ENCODE measurements around the gene MYL11.
"Not testable (repeated sequence)": the region's sequence is repeated elsewhere in the genome, so short reads cannot be mapped to it uniquely, and the experiment has no call there.

MYL11 gene

GRCh38 chr16:30371248-30371816 is 3.3 kb upstream of the MYL11 start:
- DNase-seq = no peak

- no peak for DNase-seq
Measured at GRCh38 chr16:30372038-30372712, 2.4 kb upstream of the MYL11 start.

- DNase-seq = no peak
Measured at GRCh38 chr16:30372725-30373124, 1.9 kb upstream of the MYL11 start.

GRCh38 chr16:30375864-30376263 is 1.3 kb downstream of the MYL11 start:
- no peak for DNase-seq

GRCh38 chr16:30376461-30376902 is 1.9 kb downstream of the MYL11 start:
- no peak for DNase-seq

GRCh38 chr16:30377050-30377811 is 2.6 kb downstream of the MYL11 start:
- peak; percentile 72 for DNase-seq

- DNase-seq = peak; percentile 92
Measured at GRCh38 chr16:30377812-30378235, 3.2 kb downstream of the MYL11 start.

GRCh38 chr16:30378236-30379157 is 3.9 kb downstream of the MYL11 start:
- peak; percentile 90 for DNase-seq

GRCh38 chr16:30379158-30379783 is 4.7 kb downstream of the MYL11 start:
- no peak for DNase-seq

- DNase-seq = no peak
Measured at GRCh38 chr16:30380072-30380802, 5.6 kb downstream of the MYL11 start.

GRCh38 chr16:30380803-30381208 is 6.2 kb downstream of the MYL11 start:
- DNase-seq = no peak

- DNase-seq = no peak
Measured at GRCh38 chr16:30381291-30382041, 6.9 kb downstream of the MYL11 start.

- DNase-seq = no peak
Measured at GRCh38 chr16:30382111-30382881, 7.7 kb downstream of the MYL11 start, which contains the start of gene SEPTIN1. Gene SEPTIN1, minus strand, starts transcription at chr16:30382561. Its CDS starts 19 bp downstream, at chr16:30382542.

- DNase-seq = no peak
Measured at GRCh38 chr16:30383521-30383920, 8.9 kb downstream of the MYL11 start.

- DNase-seq = no peak
Measured at GRCh38 chr16:30394592-30395154, 20.1 kb downstream of the MYL11 start.

GRCh38 chr16:30395155-30395991 is 20.8 kb downstream of the MYL11 start, which contains the start of gene ZNF48:
Gene ZNF48, plus strand, starts transcription at chr16:30395420. Its CDS starts 375 bp downstream, at chr16:30395795.
- DNase-seq = peak; percentile 82

GRCh38 chr16:30395992-30396585 is 21.5 kb downstream of the MYL11 start:
- DNase-seq = no peak

GRCh38 chr16:30396627-30397026 is 22.0 kb downstream of the MYL11 start:
- not testable (repeated sequence) for DNase-seq
